ENCODE data around the gene ZC3H12A.

DNA sequence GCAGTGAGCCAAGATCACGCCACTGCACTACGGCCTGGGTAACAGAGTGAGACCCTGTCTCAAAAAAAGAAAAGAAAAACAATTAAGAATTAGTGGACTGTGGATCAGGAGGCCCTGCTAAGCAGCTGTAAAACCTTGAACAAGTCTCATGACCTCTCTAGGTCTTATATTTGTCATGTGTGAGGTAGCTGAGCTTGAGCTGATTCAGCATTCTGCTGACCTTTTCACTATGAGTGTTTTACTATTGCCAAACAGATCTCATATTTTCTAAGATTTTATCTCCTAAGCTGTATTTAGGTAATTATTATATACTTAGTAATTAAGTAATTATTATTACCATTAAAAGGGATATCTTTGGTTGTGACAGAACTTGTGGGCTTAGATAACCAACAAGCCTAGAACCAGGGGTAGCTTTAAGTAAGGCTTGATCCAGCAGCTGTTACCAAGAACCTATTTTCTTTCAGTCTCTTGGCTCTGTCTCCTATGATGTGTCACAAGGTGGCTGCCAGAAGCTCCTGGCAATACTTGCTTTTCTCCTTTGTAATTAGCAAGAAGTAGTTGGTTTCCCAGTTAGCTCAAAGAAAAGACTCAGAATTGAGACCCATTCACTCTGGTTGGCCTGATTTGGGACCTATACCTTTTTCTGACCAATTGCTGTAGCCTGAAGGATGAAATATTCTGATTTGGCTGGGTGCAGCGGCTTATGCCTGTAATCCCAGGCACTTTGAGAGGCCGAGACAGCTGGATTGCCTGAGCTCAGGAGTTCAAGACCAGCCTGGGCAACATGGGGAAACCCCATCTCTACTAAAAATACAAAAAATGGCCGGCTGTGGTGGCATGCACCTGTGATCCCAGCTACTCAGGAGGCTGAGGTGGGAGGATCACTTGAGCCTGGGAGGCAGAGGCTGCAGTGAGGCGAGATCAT lies 8.5 kb upstream of the ZC3H12A start:
- TF ChIP-seq, protein P1, sequence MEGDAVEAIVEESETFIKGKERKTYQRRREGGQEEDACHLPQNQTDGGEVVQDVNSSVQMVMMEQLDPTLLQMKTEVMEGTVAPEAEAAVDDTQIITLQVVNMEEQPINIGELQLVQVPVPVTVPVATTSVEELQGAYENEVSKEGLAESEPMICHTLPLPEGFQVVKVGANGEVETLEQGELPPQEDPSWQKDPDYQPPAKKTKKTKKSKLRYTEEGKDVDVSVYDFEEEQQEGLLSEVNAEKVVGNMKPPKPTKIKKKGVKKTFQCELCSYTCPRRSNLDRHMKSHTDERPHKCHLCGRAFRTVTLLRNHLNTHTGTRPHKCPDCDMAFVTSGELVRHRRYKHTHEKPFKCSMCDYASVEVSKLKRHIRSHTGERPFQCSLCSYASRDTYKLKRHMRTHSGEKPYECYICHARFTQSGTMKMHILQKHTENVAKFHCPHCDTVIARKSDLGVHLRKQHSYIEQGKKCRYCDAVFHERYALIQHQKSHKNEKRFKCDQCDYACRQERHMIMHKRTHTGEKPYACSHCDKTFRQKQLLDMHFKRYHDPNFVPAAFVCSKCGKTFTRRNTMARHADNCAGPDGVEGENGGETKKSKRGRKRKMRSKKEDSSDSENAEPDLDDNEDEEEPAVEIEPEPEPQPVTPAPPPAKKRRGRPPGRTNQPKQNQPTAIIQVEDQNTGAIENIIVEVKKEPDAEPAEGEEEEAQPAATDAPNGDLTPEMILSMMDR (IDR thresholded peaks at IDR 0.05; ENCODE audit: low read depth, low read length, poor library complexity, severe bottlenecking): no peak
- TF ChIP-seq EZH2phosphoT487 (IDR thresholded peaks at IDR 0.05; ENCODE audit: borderline replicate concordance, low read length): no peak
